Fibroblast of villous mesenchyme (primary cell): ENCODE measurements around the gene KIF20B. TPM values are rescaled to one million over a fixed set of nuclear protein-coding genes. Genes with fewer than 3 reads are reported as not detected.
A peak's percentile ranks its signal among the peaks of the same experiment; 100 is the strongest.

Experiments
- DNase-seq: peaks from one replicate; pipeline ENCODE4 v3.0.0-alpha.2; 2010; ENCODE audit warnings: low read depth
- H3K4me3 ChIP-seq: 2 replicates; pipeline ENCODE4 v1.5.1; 2011; ENCODE audit warnings: low read depth, mild to moderate bottlenecking, low read length
- total RNA-seq: library from RNA; depleted of rRNA; stranded (reverse); fragments of >200 nt; gene quantifications from 2 replicates; pipeline ENCODE4 v1.2.3, GENCODE V29; 2012
- TF ChIP-seq, protein P1 (sequence below): IDR thresholded peaks from 2 replicates; pipeline ENCODE4 v1.5.1; 2012; ENCODE audit warnings: low read depth, mild to moderate bottlenecking, low read length; ENCODE audit not compliant: insufficient read depth

Gene KIF20B
- total RNA-seq, 1 donor, result 19.9 TPM

DNA sequence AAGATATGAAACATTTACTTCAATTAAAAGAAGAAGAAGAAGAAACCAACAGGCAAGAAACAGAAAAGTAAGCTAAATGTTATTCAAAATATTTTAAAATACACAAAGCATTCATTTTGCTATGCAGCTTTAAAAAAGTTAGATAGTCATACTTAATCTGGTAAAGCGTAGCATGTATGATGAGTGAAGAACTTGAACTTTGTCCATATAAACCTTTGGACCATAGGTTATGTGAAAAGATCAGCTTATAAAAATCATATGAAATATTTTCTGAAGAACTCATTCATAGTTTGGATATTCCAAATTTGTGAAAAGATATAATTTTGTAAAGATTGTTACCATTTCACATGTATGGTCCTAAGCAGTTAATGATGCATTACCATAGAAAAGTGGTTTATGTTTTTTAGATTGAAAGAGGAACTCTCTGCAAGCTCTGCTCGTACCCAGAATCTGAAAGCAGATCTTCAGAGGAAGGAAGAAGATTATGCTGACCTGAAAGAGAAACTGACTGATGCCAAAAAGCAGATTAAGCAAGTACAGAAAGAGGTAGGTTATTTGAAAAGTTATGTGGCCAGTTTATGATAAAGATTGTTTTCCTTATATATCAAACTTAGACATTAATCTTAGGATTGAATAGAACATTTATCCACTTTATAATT lies 37.3 kb downstream of the KIF20B start:
- H3K4me3 ChIP-seq, result no peak overlapping the region
- DNase-seq, result no peak
- TF ChIP-seq, protein P1, sequence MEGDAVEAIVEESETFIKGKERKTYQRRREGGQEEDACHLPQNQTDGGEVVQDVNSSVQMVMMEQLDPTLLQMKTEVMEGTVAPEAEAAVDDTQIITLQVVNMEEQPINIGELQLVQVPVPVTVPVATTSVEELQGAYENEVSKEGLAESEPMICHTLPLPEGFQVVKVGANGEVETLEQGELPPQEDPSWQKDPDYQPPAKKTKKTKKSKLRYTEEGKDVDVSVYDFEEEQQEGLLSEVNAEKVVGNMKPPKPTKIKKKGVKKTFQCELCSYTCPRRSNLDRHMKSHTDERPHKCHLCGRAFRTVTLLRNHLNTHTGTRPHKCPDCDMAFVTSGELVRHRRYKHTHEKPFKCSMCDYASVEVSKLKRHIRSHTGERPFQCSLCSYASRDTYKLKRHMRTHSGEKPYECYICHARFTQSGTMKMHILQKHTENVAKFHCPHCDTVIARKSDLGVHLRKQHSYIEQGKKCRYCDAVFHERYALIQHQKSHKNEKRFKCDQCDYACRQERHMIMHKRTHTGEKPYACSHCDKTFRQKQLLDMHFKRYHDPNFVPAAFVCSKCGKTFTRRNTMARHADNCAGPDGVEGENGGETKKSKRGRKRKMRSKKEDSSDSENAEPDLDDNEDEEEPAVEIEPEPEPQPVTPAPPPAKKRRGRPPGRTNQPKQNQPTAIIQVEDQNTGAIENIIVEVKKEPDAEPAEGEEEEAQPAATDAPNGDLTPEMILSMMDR, result no peak

DNA sequence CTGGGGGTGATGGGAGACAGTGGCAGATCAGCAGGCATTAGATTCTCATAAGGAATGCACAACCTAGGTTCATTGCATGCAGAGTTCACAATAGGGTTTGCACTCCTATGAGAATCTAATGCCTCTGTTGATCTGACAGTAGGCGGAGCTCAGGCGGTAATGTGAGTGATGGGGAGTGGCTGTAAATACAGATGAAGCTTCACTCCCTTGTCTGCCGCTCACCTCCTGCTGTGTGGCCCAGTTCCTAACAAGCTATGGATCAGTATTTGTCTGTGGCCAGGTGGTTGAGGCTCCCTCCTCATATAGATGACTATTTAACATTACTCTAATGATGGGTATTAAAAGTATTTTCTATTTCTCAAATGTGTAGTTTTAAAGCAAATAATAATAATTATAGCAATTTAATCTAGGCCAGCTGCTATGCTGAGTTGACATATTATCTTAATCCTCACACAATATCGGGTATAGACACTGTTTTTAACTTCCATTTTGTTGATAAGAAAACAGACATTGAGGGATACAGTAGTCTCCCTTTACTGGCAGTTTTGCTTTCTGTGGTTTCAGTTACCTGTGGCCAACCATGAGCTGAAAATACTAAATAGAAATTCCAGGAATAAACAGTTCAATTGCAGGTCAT lies 39.9 kb downstream of the KIF20B start:
- TF ChIP-seq, protein P1, result no peak
- no peak overlapping the region for H3K4me3 ChIP-seq
- DNase-seq, result no peak

DNA sequence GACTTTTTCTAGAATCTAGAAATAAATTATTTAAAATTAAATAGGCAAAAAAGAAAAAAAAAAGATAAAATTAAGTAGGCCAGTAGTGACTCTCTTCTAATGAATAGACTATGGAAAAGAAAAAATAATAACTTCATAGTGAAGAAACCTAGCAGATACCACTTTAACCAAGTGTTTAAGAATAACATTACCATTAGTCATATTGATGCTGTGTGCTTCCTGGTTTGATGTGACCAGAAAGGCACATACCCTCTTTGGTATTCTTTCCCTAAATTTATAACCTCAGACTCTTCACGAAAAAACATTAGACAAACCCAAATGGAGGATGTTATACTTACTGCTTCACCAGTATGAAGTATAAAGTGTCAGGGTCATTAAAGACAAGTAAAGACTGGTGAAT lies 42.6 kb downstream of the KIF20B start:
- TF ChIP-seq, protein P1, result no peak
- H3K4me3 ChIP-seq, result no peak overlapping the region
- DNase-seq, result peak; percentile 25

DNA sequence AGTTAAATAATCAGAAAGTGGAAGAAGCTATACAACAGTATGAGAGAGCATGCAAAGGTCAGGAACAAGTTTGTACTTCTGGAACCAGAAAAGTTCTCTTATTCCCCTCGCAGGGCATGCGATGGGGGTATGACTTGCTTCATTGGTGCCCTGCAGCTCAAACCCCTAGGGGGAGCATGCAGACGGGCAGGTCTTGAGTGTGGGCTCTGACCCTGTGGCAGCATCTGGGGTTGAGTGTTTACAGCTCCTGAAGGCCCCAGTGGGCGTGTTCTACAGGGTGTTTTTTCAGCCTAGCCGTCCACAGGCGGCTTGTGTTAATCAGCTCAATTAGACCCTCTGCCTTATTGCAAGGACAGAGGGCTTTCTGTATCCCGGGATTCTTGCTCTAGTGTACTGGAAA lies 44.5 kb downstream of the KIF20B start:
- TF ChIP-seq, protein P1, result no peak
- DNase-seq, result no peak
- H3K4me3 ChIP-seq, result no peak overlapping the region

DNA sequence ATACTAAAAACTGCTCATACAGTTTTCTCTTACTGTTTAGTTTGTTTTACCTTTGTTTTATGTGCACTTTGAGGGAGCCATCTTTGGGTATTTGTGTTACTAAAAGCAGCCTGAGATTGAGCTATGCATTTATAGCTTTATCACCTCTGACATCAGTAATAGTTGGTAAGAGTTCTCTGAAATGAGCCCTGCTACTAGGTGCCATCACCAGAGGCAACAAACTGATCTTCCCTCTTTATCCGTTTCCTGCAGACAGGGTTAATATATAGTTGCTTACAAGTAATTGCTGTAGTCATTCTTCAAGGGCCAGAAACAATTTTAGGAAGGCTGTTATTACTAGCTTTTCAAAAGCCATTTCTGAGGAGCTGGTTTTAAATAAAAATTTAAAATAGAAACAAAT lies 49.1 kb downstream of the KIF20B start:
- DNase-seq, result no peak
- no peak overlapping the region for H3K4me3 ChIP-seq
- TF ChIP-seq, protein P1, result no peak

DNA sequence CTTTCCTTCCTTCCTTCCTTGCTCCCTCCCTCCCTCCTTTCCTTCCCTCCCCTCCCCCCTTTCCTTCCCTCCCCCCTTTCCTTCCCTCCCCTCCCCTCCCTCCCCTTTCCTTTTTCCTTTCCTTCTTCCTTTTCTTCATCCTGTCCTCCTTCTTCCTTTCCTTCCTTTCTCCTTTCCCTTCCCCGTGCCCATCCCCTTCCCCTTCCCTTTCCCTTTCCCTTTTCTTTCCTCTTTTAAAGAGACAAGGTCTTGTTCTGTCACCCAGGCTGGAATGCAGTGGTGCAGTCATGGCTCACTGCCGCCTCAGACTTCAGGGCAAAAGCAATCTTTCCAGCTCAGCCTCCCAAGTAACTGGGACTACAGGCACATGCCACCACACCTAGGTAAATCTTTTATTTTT lies 54.0 kb downstream of the KIF20B start:
- TF ChIP-seq, protein P1, result no peak
- H3K4me3 ChIP-seq, result no peak overlapping the region
- DNase-seq, result no peak
